Activated CD4-positive, alpha-beta T cell treated with anti-CD3 and anti-CD28 coated beads, Interleukin-2, amount 10 ng/mL, durations not matched to agents 24 days and 14 days (primary cell): Measurements from ENCODE around the gene SRC. TPM values are rescaled to one million over a fixed set of nuclear protein-coding genes. Genes with fewer than 3 reads are reported as not detected.

Source experiments
- DNase-seq: peaks from one replicate; pipeline ENCODE4 v3.0.0; 2022
- H3K27ac Mint-ChIP-seq: one replicate; pipeline ENCODE4 v1.8.0; 2022; ENCODE audit warnings: mild to moderate bottlenecking, mixed read lengths
- H3K27me3 Mint-ChIP-seq: one replicate; pipeline ENCODE4 v1.8.0; 2022; ENCODE audit warnings: mixed read lengths
- H3K36me3 Mint-ChIP-seq: one replicate; pipeline ENCODE4 v1.8.0; 2022; ENCODE audit warnings: low read depth, mild to moderate bottlenecking, mixed read lengths
- H3K4me1 Mint-ChIP-seq: one replicate; pipeline ENCODE4 v1.8.0; 2021; ENCODE audit warnings: mixed read lengths
- H3K4me3 Mint-ChIP-seq: one replicate; pipeline ENCODE4 v1.8.0; 2022; ENCODE audit warnings: mild to moderate bottlenecking, moderate library complexity, mixed read lengths
- H3K9me3 Mint-ChIP-seq: one replicate; pipeline ENCODE4 v1.8.0; 2021; ENCODE audit warnings: mixed read lengths
- intact Hi-C: fragments of 100-400 bp; cut with micrococcal nuclease; formaldehyde crosslinking; loops from one replicate; pipeline ENCODE4 v1.15.1; 2023
- total RNA-seq: library from RNA; stranded (reverse); gene quantifications from 2 replicates; pipeline ENCODE4 v1.2.3, GENCODE V29; 2022

SRC gene
- total RNA-seq, 1 donor from 2014 or later, result 5.4 TPM

DNA sequence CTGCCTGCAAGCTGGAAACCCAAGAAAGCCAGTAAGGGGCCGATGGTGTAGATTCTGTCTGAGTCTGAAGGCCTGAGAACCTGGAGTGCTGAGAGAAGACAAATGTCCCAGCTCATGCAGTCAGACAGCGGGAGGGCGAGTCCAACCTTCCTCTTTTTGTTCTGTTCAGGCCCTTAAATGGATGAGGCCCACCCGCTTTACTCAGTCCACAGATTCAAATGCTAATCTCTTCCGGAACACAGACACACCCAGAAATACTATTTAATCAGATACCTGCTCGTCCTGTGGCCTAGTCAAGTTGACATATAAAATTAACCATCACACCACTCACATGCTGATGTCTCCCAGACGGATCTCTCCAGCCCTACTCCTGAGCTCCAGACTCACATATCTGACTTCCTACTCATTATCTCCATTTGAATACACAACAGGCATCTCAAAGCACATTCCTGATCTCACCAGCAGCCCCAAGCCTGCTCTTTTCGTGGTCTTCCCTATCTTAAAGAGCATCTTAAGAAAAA lies 26.7 kb upstream of the SRC start:
- intact Hi-C loops, result no loop called here
- no peak for DNase-seq
- Mint-ChIP-seq H3K9me3 (no peaks in the 10 kb centered on the region), H3K4me3 (no peak overlapping the region), H3K4me1 (peaks cover 23% of the 10 kb centered on the region), H3K27ac (no peak overlapping the region), H3K27me3 (no peaks in the 10 kb centered on the region), H3K36me3 (peaks cover 21% of the 10 kb centered on the region)

GRCh38 chr20:37323985-37324384 lies 22.0 kb upstream of the SRC start:
- no peak overlapping the region for H3K4me3 Mint-ChIP-seq
- no peaks in the 10 kb centered on the region for H3K9me3 Mint-ChIP-seq
- H3K36me3 Mint-ChIP-seq, result peaks cover 7% of the 10 kb centered on the region
- no peak overlapping the region for H3K27ac Mint-ChIP-seq
- no peak for DNase-seq
- no peaks in the 10 kb centered on the region for H3K4me1 Mint-ChIP-seq
- intact Hi-C loops, result no loop called here
- no peaks in the 10 kb centered on the region for H3K27me3 Mint-ChIP-seq

GRCh38 chr20:37325206-37325605 lies 20.7 kb upstream of the SRC start:
- H3K27me3 Mint-ChIP-seq, result no peaks in the 10 kb centered on the region
- no peaks in the 10 kb centered on the region for H3K9me3 Mint-ChIP-seq
- H3K27ac Mint-ChIP-seq, result no peak overlapping the region
- peaks cover 4% of the 10 kb centered on the region for H3K36me3 Mint-ChIP-seq
- no peak for DNase-seq
- intact Hi-C loops, result no loop called here
- H3K4me1 Mint-ChIP-seq, result no peaks in the 10 kb centered on the region
- H3K4me3 Mint-ChIP-seq, result no peak overlapping the region

- Mint-ChIP-seq H3K4me3 (no peak overlapping the region), H3K27ac (no peak overlapping the region)
- intact Hi-C loops, result no loop called here
Measured at GRCh38 chr20:37326666-37327065, 19.3 kb upstream of the SRC start.

DNA sequence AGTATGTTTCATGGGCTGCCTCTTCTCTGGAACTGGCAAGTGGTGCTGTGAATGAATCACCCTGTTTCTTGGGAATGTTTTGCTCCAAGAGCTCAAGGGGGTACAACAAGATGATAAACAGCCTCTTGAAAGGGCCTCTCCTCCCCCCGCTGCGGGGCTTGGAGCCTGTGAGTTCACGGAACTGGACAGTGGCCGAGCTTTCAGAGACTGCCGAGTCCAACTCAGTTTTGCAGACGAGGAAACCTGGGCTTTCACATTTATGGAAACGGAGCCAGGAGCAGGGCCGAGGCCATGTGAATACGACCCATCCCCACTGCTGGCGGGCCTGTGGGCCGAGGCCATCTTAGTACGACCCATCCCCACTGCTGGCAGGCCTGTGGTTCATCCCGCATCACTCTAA lies 18.2 kb upstream of the SRC start:
- H3K36me3 Mint-ChIP-seq, result peaks cover 3% of the 10 kb centered on the region
- H3K27ac Mint-ChIP-seq, result no peak overlapping the region
- H3K27me3 Mint-ChIP-seq, result peaks cover 2% of the 10 kb centered on the region
- intact Hi-C loops, result no loop called here
- H3K4me1 Mint-ChIP-seq, result no peaks in the 10 kb centered on the region
- no peak overlapping the region for H3K4me3 Mint-ChIP-seq
- DNase-seq, result no peak
- H3K9me3 Mint-ChIP-seq, result no peaks in the 10 kb centered on the region

More at GRCh38 chr20:37326666-37327065, 19.3 kb upstream of the SRC start:
- no peak for DNase-seq
- Mint-ChIP-seq H3K27me3 (peaks cover 2% of the 10 kb centered on the region), H3K9me3 (no peaks in the 10 kb centered on the region), H3K36me3 (peaks cover 4% of the 10 kb centered on the region), H3K4me1 (no peaks in the 10 kb centered on the region)

- H3K27ac Mint-ChIP-seq, result no peak overlapping the region
- intact Hi-C loops, result no loop called here
- H3K4me3 Mint-ChIP-seq, result no peak overlapping the region
- no peaks in the 10 kb centered on the region for H3K9me3 Mint-ChIP-seq
- no peaks in the 10 kb centered on the region for H3K36me3 Mint-ChIP-seq
- H3K4me1 Mint-ChIP-seq, result no peaks in the 10 kb centered on the region
- DNase-seq, result no peak
- peaks cover 2% of the 10 kb centered on the region for H3K27me3 Mint-ChIP-seq
Measured at GRCh38 chr20:37328149-37328945, 17.6 kb upstream of the SRC start.

DNA sequence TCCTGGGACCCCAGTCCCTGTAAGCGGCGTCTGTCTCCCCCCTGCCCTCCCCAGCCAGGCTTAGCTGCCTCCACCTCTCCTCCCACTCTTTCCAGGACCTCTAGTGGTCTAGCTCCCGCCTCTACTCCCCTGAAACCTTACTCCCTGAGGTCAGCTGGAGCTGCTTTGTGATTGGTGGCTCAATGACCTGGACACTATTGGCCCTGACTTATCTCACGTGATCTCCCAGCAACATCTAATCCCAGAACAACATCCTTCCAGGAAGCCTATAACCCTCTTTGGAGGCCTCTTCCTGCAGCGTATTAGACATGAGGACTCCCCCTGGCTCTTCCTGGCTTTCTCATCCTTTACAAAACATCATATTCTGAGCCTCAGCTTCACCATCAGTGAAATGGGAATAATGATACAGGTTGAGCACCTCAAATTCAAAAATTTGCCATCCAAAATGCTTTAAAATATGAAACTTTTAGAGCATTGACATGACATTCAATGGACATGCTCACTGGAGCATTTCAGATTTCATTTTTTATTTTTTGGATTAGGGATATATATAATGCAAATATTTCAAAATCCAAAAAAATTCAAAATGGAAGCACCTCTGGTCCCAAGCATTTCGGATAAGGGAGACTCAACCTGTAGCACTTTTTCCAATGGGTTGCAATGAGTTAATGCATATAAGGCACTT lies 16.3 kb upstream of the SRC start:
- no peaks in the 10 kb centered on the region for H3K9me3 Mint-ChIP-seq
- intact Hi-C loops, result no loop called here
- peaks cover 2% of the 10 kb centered on the region for H3K27me3 Mint-ChIP-seq
- no peaks in the 10 kb centered on the region for H3K4me1 Mint-ChIP-seq
- no peak for DNase-seq
- H3K4me3 Mint-ChIP-seq, result no peak overlapping the region
- H3K27ac Mint-ChIP-seq, result no peak overlapping the region
- H3K36me3 Mint-ChIP-seq, result no peaks in the 10 kb centered on the region

DNA sequence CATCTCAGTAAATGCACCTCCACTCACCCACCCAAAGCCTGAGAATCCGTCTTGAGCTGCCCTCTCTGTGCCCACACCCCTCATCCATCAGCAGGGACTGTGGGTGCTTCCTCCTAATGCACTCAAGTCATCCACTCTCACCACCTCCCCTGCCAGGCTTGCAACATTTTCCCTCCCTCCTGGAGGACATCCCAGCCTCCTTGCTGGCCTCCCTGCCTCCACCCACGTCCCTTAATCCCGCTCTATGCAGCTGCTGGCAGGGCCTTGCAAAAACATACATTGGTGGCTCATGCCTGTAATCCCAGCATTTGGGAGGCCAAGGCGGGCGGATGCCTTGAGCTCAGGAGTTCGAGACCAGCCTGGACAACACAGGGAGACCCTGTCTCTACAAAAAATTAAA lies 15.6 kb upstream of the SRC start:
- intact Hi-C loops, result no loop called here
- Mint-ChIP-seq H3K4me3 (no peak overlapping the region), H3K27me3 (peaks cover 2% of the 10 kb centered on the region), H3K4me1 (no peaks in the 10 kb centered on the region), H3K36me3 (no peaks in the 10 kb centered on the region), H3K9me3 (no peaks in the 10 kb centered on the region), H3K27ac (no peak overlapping the region)
- DNase-seq, result no peak

GRCh38 chr20:37331060-37331857 lies 14.7 kb upstream of the SRC start:
- Mint-ChIP-seq H3K27me3 (peaks cover 2% of the 10 kb centered on the region), H3K36me3 (no peaks in the 10 kb centered on the region), H3K27ac (no peak overlapping the region), H3K4me1 (peaks cover 8% of the 10 kb centered on the region), H3K4me3 (no peak overlapping the region), H3K9me3 (no peaks in the 10 kb centered on the region)
- DNase-seq, result no peak
- intact Hi-C loops, result no loop called here

- peaks cover 18% of the 10 kb centered on the region for H3K4me1 Mint-ChIP-seq
- intact Hi-C loops, result no loop called here
- H3K9me3 Mint-ChIP-seq, result no peaks in the 10 kb centered on the region
- no peak for DNase-seq
- H3K27me3 Mint-ChIP-seq, result peaks cover 2% of the 10 kb centered on the region
- no peak overlapping the region for H3K27ac Mint-ChIP-seq
- no peaks in the 10 kb centered on the region for H3K36me3 Mint-ChIP-seq
- H3K4me3 Mint-ChIP-seq, result no peak overlapping the region
Measured at GRCh38 chr20:37333130-37333847, 12.7 kb upstream of the SRC start.

DNA sequence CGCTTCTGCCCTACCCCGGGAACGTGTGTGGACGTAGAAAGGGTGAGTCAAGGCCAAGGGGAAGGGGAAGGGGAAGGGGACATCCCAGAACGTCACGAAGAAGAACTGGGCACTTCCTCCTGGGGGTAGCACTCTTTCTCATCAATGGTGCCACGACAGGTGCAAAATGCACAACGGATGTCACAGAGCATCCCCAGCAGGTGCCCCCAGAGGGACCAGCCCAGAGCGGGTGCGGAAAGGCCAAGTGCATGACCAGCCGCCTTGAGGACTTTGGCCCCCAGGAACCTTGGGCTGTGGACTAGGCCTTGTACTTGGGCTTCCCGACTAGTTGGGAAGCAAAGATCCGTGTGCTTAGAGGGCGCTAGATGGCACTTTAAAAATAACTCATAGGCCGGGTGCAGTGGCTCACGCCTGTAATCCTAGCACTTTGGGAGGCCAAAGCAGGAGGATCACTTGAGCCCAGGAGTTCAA lies 12.1 kb upstream of the SRC start:
- Mint-ChIP-seq H3K4me1 (peaks cover 18% of the 10 kb centered on the region), H3K9me3 (no peaks in the 10 kb centered on the region), H3K27ac (no peak overlapping the region), H3K36me3 (no peaks in the 10 kb centered on the region), H3K4me3 (no peak overlapping the region), H3K27me3 (peaks cover 2% of the 10 kb centered on the region)
- DNase-seq, result no peak
- intact Hi-C loops, result no loop called here

DNA sequence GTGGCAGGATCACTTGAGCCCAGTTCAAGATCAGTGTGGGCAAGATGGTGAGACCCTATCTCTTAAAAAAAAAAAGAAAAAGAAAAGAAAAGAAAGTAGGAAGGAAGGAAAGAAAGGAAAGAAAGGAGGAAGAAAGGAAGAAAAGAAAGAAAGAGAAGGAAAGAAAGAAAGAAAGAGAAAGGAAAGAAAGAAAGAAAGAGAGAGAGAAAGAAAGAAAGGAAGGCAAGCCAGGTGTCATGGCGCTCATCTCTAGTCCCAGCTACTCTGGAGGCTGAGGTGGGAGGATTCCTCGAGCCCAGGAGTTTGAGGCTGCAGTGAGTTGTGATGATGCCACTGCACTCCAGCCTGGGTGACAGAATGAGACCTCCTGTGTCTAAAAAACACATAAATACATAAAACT lies 11.5 kb upstream of the SRC start:
- Mint-ChIP-seq H3K4me1 (peaks cover 18% of the 10 kb centered on the region), H3K9me3 (no peaks in the 10 kb centered on the region), H3K27me3 (peaks cover 2% of the 10 kb centered on the region), H3K36me3 (no peaks in the 10 kb centered on the region), H3K27ac (no peak overlapping the region), H3K4me3 (no peak overlapping the region)
- no peak for DNase-seq
- intact Hi-C loops, result no loop called here

DNA sequence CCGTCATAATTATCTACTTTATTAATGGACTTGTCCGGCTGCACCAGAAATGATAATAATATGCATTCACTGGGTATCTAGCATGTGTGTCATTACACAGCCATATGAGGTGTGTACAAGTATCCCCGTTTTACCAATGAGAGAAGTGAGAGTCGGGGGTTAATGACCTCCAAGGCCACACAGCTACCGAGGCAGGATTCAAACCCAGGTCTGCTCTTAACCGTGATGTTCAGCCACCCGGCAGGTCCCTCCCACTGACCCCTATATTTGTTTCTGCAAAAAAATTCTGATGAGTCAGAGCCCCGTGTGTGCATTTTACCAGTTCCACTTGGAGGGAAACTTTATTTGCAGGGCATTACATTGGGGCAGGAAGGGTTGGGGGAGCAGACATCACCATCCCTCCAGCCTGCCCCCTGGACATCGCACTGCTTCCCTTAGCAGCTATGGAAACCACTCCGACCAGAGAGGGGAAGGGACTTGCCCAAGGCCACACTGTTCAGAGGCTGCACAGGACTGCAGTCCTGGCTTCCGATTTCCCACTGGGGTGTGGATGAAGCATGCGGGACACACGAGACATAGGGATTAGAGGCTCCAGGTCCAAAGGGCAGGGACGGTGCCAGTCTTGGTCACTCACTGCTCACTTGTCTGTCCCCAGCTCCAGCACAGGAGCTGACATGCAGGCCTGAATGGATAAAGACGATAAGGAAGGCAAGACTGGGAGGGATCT lies 10.1 kb upstream of the SRC start:
- H3K9me3 Mint-ChIP-seq, result no peaks in the 10 kb centered on the region
- H3K27ac Mint-ChIP-seq, result peak overlapping the region; percentile 35
- peaks cover 18% of the 10 kb centered on the region for H3K4me1 Mint-ChIP-seq
- no peaks in the 10 kb centered on the region for H3K36me3 Mint-ChIP-seq
- DNase-seq, result no peak
- H3K4me3 Mint-ChIP-seq, result peak overlapping the region; percentile 73
- intact Hi-C loops, result no loop called here
- H3K27me3 Mint-ChIP-seq, result peaks cover 2% of the 10 kb centered on the region
